ENCODE data around the gene ARID5B.

DNA sequence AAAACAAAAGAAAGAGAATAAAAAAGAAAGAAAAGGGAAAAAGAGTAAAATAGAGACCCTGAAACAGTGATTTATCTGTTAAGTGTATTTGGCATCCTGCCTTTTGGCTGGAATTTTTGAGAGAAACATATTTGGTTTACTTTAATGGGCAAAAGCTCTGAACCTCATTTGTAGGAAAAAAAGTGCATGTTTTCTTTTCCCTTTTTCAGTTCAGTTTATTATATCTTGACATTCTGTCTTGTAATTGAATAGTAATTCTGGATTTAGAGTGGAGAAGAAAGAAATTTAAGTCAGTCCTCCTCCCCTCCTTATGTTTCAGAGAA is 69.5 kb downstream of the ARID5B start:
- TF ChIP-seq, protein P1, sequence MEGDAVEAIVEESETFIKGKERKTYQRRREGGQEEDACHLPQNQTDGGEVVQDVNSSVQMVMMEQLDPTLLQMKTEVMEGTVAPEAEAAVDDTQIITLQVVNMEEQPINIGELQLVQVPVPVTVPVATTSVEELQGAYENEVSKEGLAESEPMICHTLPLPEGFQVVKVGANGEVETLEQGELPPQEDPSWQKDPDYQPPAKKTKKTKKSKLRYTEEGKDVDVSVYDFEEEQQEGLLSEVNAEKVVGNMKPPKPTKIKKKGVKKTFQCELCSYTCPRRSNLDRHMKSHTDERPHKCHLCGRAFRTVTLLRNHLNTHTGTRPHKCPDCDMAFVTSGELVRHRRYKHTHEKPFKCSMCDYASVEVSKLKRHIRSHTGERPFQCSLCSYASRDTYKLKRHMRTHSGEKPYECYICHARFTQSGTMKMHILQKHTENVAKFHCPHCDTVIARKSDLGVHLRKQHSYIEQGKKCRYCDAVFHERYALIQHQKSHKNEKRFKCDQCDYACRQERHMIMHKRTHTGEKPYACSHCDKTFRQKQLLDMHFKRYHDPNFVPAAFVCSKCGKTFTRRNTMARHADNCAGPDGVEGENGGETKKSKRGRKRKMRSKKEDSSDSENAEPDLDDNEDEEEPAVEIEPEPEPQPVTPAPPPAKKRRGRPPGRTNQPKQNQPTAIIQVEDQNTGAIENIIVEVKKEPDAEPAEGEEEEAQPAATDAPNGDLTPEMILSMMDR (IDR thresholded peaks at IDR 0.05; ENCODE audit: low read depth, low read length): no peak
- TF ChIP-seq, protein P2, sequence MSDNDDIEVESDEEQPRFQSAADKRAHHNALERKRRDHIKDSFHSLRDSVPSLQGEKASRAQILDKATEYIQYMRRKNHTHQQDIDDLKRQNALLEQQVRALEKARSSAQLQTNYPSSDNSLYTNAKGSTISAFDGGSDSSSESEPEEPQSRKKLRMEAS (IDR thresholded peaks at IDR 0.05; ENCODE audit: low read depth, low read length): no peak
